RPMI7951 (cell line): ENCODE data around the gene CCDC97. TPM values are rescaled to one million over a fixed set of nuclear protein-coding genes. Genes with fewer than 3 reads are reported as not detected.
"Not testable (repeated sequence)": the region's sequence is repeated elsewhere in the genome, so short reads cannot be mapped to it uniquely, and the experiment has no call there.

Experiments used
- DNase-seq: peaks from one replicate; pipeline ENCODE4 v3.0.0-alpha.2; 2012; ENCODE audit warnings: low read depth
- total RNA-seq: library from RNA; depleted of rRNA; stranded (reverse); fragments of >200 nt; shearing (Covaris generic); gene quantifications from 2 replicates; pipeline ENCODE4 v1.2.3, GENCODE V29; 2014; rRNA removed

CCDC97 gene
- total RNA-seq, 1 experiment from 2014 or later = 9.3 TPM

GRCh38 chr19:41363753-41364523 lies 54.0 kb downstream of the CCDC97 start, which contains the start of gene B9D2:
B9D2 (minus strand) TSS chr19:41364149; CDS start chr19:41363519, 630 bp downstream.
- peak; percentile 98 for DNase-seq

- peak; percentile 22 for DNase-seq
These were observed 54.8 kb downstream of the CCDC97 start for GRCh38 chr19:41364524-41365391.

- DNase-seq = no peak
These were observed 56.1 kb downstream of the CCDC97 start for GRCh38 chr19:41366089-41366488.

GRCh38 chr19:41367848-41368301 lies 57.9 kb downstream of the CCDC97 start:
- DNase-seq = peak; percentile 94

GRCh38 chr19:41369769-41370168 lies 59.8 kb downstream of the CCDC97 start:
- no peak for DNase-seq

GRCh38 chr19:41371119-41371518 lies 61.1 kb downstream of the CCDC97 start:
- not testable (repeated sequence) for DNase-seq

- DNase-seq = no peak
These were observed 61.6 kb downstream of the CCDC97 start for GRCh38 chr19:41371541-41371940.

- DNase-seq = no peak
These were observed 62.5 kb downstream of the CCDC97 start for GRCh38 chr19:41372501-41372900.

GRCh38 chr19:41373993-41374392 lies 64.0 kb downstream of the CCDC97 start:
- DNase-seq = peak; percentile 97

Other genes starting within 250 kb of the CCDC97 start
- gene CYP2A13, start 221.7 kb upstream of the CCDC97 start, total RNA-seq = not detected in 2 replicates
- not detected in 2 replicates for gene CYP2F1, start 195.7 kb upstream of the CCDC97 start, total RNA-seq
- gene CYP2S1, start 117.0 kb upstream of the CCDC97 start, total RNA-seq = 4.4 and 10.3 TPM in 2 replicates
- gene AXL, start 90.9 kb upstream of the CCDC97 start, total RNA-seq = 140 and 156 TPM in 2 replicates
- gene HNRNPUL1, start 45.8 kb upstream of the CCDC97 start, total RNA-seq = 101 and 105 TPM in 2 replicates
- 15.2 and 18.1 TPM in 2 replicates for gene TGFB1, start 43.8 kb downstream of the CCDC97 start, total RNA-seq
- 10.9 and 12.9 TPM in 2 replicates for gene B9D2, start 54.0 kb downstream of the CCDC97 start, total RNA-seq
- gene TMEM91, start 66.4 kb downstream of the CCDC97 start, total RNA-seq = 2.4 and 4.8 TPM in 2 replicates
- 36.8 and 59.3 TPM in 2 replicates for gene EXOSC5, start 87.2 kb downstream of the CCDC97 start, total RNA-seq
- 77.3 and 112 TPM in 2 replicates for gene BCKDHA, start 87.6 kb downstream of the CCDC97 start, total RNA-seq
- gene B3GNT8, start 117.2 kb downstream of the CCDC97 start, total RNA-seq = not detected in 2 replicates
- 66.4 and 66.9 TPM in 2 replicates for gene DMAC2, start 129.7 kb downstream of the CCDC97 start, total RNA-seq
- not detected in 2 replicates for gene ERICH4, start 133.0 kb downstream of the CCDC97 start, total RNA-seq